ENCODE data around the gene NAPEPLD. TPM values are rescaled to one million over a fixed set of nuclear protein-coding genes. Genes with fewer than 3 reads are reported as not detected.
A peak's percentile ranks its signal among the peaks of the same experiment; 100 is the strongest.

Gene NAPEPLD
- total and polyA plus RNA-seq, 7 donors = 11.0 to 26.8 (median 12.2) TPM

GRCh38 chr7:103121641-103122040 lies 27.3 kb downstream of the NAPEPLD start:
- peaks cover 0 to 54% (median 0%) of the 10 kb centered on the region in 4 donors for H3K36me3 ChIP-seq
- no peak overlapping the region for H3K4me3 ChIP-seq
- no peaks in the 10 kb centered on the region for H3K9me3 ChIP-seq
- no peak for DNase-seq
- no peak overlapping the region for H3K27ac ChIP-seq
- TF ChIP-seq, protein P1, sequence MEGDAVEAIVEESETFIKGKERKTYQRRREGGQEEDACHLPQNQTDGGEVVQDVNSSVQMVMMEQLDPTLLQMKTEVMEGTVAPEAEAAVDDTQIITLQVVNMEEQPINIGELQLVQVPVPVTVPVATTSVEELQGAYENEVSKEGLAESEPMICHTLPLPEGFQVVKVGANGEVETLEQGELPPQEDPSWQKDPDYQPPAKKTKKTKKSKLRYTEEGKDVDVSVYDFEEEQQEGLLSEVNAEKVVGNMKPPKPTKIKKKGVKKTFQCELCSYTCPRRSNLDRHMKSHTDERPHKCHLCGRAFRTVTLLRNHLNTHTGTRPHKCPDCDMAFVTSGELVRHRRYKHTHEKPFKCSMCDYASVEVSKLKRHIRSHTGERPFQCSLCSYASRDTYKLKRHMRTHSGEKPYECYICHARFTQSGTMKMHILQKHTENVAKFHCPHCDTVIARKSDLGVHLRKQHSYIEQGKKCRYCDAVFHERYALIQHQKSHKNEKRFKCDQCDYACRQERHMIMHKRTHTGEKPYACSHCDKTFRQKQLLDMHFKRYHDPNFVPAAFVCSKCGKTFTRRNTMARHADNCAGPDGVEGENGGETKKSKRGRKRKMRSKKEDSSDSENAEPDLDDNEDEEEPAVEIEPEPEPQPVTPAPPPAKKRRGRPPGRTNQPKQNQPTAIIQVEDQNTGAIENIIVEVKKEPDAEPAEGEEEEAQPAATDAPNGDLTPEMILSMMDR (IDR thresholded peaks at IDR 0.05) = no peak
- TF ChIP-seq POLR2AphosphoS5 (IDR thresholded peaks at IDR 0.05) = no peak
- TF ChIP-seq POLR2A (IDR thresholded peaks at IDR 0.05) = no peak
- no peak for TF ChIP-seq EP300 (IDR thresholded peaks at IDR 0.05)
- H3K4me1 ChIP-seq = no peaks in the 10 kb centered on the region
- intact Hi-C loops (cut with DNase I) = no loop called here
- no peaks in the 10 kb centered on the region for H3K27me3 ChIP-seq

DNA sequence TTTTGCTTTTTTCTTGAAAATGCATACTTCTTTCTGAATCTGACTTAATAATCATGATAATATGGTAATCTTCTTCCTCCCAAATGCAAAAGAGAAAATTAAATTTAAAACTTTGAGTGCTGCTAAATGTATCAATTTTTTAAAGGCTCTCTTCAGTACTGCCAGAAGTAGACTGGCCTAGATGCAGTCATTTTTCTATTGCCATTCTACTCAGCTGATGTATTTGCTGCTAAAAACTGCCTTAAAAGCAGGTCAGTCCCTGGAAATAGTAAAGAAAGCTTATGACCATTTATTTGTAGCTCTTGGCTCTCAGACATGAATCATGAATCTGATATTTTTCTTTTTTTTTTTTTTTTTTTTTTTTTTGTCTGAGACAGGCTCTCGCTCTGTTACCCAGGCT lies 28.5 kb downstream of the NAPEPLD start:
- Histone ChIP-seq H3K27me3 (no peaks in the 10 kb centered on the region), H3K9me3 (no peaks in the 10 kb centered on the region), H3K4me1 (no peaks in the 10 kb centered on the region), H3K27ac (peak overlapping the region in 1 of 4 donors; percentile 6), H3K4me3 (no peak overlapping the region), H3K36me3 (peaks cover 0 to 47% (median 0%) of the 10 kb centered on the region in 4 donors)
- TF ChIP-seq POLR2AphosphoS5 (IDR thresholded peaks at IDR 0.05) = no peak
- TF ChIP-seq, protein P1 (IDR thresholded peaks at IDR 0.05) = no peak
- TF ChIP-seq EP300 (IDR thresholded peaks at IDR 0.05) = no peak
- no peak for TF ChIP-seq POLR2A (IDR thresholded peaks at IDR 0.05)
- no peak for DNase-seq
- intact Hi-C loops (cut with DNase I) = no loop called here
- WGBS, 2 donors = 87 to 100% methylated on average over 1 of the region's 1 CpG

DNA sequence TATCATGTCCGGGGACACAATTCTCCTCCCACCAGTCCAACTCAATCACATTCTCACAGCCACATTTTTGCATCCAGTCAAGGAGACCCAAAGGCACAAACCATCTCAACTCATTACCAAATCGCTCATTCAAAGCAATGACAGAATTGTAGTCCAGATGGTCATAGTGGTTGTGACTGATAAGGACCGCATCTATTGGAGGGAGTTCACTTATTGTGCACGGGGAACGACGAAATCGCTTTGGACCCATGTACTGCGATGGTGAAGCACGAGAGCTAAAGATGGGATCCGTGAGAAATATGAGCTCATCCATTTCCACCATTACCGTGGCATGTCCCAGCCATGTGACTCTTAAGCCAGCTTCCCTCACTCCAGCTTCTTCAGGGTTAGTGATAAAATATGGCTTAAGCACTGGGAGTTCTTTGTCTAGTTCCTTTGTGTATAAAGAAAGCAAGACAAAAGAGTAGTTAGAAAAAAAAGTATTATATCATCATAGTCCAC lies 29.1 kb downstream of the NAPEPLD start:
- intact Hi-C loops (cut with DNase I) = no loop called here
- no peaks in the 10 kb centered on the region for H3K27me3 ChIP-seq
- TF ChIP-seq POLR2A (IDR thresholded peaks at IDR 0.05) (no peak), EP300 (IDR thresholded peaks at IDR 0.05) (no peak), POLR2AphosphoS5 (IDR thresholded peaks at IDR 0.05) (no peak)
- TF ChIP-seq, protein P1 (IDR thresholded peaks at IDR 0.05) = no peak
- H3K27ac ChIP-seq = peak overlapping the region in 1 of 4 donors; percentile 6
- no peaks in the 10 kb centered on the region for H3K4me1 ChIP-seq
- peaks cover 0 to 47% (median 0%) of the 10 kb centered on the region in 4 donors for H3K36me3 ChIP-seq
- H3K4me3 ChIP-seq = no peak overlapping the region
- 96 to 97% methylated on average over 11 of the region's 11 CpGs for WGBS, 2 donors
- H3K9me3 ChIP-seq = no peaks in the 10 kb centered on the region
- DNase-seq = no peak

GRCh38 chr7:103117465-103117864 lies 31.4 kb downstream of the NAPEPLD start:
- no peaks in the 10 kb centered on the region for H3K9me3 ChIP-seq
- intact Hi-C loops (cut with DNase I) = no loop called here
- H3K36me3 ChIP-seq = peaks cover 0 to 57% (median 0%) of the 10 kb centered on the region in 4 donors
- no peaks in the 10 kb centered on the region for H3K27me3 ChIP-seq
- no peaks in the 10 kb centered on the region for H3K4me1 ChIP-seq
- no peak for TF ChIP-seq POLR2A (IDR thresholded peaks at IDR 0.05)
- TF ChIP-seq EP300 (IDR thresholded peaks at IDR 0.05) = no peak
- TF ChIP-seq, protein P1 (IDR thresholded peaks at IDR 0.05) = no peak
- no peak for TF ChIP-seq POLR2AphosphoS5 (IDR thresholded peaks at IDR 0.05)
- no peak overlapping the region for H3K4me3 ChIP-seq
- H3K27ac ChIP-seq = no peak overlapping the region
- no peak for DNase-seq
- 93 to 94% methylated on average over 2 of the region's 2 CpGs for WGBS, 2 donors

- no peak for DNase-seq
- intact Hi-C loops (cut with DNase I) = no loop called here
- no peaks in the 10 kb centered on the region for H3K4me1 ChIP-seq
- TF ChIP-seq POLR2A (IDR thresholded peaks at IDR 0.05) (no peak), EP300 (IDR thresholded peaks at IDR 0.05) (no peak), POLR2AphosphoS5 (IDR thresholded peaks at IDR 0.05) (no peak)
- TF ChIP-seq, protein P1 (IDR thresholded peaks at IDR 0.05) = no peak
- H3K27ac ChIP-seq = no peak overlapping the region
- H3K4me3 ChIP-seq = no peak overlapping the region
- H3K27me3 ChIP-seq = no peaks in the 10 kb centered on the region
- peaks cover 0 to 54% (median 0%) of the 10 kb centered on the region in 4 donors for H3K36me3 ChIP-seq
- H3K9me3 ChIP-seq = no peaks in the 10 kb centered on the region
Measured at GRCh38 chr7:103116991-103117390, 31.9 kb downstream of the NAPEPLD start.

Data from sigmoid colon (tissue), 7 donors.